HG03378 (cell line): ENCODE measurements around the gene SIK3.

Experiments used
- ATAC-seq: cut with Tn5 transposase; IDR thresholded peaks from one replicate; pipeline ENCODE4 v1.9.1; 2021; ENCODE audit warnings: mild to moderate bottlenecking, moderate library complexity; ENCODE audit not compliant: unreplicated experiment

The SIK3 gene

DNA sequence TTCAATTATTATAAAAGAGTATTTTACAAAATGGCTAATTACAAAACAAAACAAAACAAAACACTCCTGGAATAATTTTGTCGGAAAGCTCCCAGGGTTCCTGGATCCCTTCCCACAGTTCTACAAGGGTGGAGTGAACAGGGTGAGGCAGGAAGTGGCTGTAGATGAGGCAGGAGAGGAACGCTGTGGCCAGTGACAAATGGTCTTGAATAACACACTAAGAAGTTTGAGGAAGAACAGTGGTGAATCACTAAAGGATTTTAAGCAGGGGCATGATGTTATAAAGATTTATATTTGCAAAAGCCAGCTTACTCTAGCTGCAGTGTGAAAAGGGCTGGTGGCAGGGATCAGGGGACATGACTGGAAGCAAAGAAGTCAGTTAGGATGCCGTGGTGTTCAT lies 227.0 kb downstream of the SIK3 start:
- no peak for ATAC-seq

DNA sequence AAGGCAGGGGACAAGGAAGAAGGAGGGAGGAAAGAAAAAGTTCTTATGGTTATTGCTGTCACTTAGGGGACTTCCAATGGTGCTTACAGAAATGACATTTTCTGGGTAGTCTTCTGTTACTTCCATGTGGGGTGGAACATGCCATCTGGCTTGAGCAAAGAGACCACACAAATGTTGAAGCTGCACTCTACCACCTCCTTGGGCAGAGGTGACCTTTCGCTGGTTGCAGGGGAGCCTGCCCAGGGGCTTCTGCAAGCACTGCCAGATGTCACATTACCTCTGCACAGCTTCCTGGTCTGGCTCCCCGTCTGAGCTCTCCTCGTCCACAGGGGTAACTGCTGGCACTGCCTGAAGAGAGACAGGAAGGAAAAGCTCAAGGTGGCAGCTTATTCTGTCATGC lies 228.2 kb downstream of the SIK3 start:
- no peak for ATAC-seq

DNA sequence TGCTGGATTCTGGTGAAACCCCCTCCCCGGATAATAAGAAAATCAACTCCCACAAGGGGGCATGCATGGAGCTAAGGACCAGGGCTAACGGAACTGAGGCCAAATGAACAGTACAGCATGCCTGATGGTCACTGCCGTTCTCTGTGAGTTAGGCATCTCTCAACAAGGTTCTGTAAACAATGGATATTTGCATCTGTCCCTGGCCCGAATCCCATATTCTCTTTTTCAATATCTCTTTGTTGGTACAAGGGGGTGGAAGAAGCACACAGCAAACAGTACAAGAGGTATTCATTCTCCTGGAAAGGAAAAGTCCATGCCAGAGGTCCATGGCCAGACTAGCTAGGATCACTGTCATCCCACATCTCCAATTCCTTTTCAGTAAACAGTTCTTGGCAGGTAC lies 228.6 kb downstream of the SIK3 start:
- ATAC-seq = no peak

DNA sequence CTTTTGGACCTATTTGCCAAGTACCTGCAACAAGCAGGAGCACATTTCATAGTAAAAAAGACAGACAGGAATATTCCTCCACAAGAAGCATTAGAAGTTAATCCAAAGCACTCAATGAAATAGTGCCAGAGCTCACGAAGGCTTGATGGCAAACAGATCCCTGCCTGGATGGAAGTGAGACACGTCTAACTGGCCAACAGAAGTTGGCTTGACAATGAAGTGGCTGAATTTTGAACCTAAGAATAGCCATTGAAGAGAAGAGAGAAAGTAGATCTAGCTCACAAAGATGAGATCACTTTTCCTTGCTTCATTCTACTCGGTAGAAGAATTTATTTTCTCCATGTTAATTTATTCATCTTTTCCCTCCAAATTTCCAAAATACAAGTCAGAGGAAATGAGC lies 230.2 kb downstream of the SIK3 start:
- ATAC-seq = no peak

DNA sequence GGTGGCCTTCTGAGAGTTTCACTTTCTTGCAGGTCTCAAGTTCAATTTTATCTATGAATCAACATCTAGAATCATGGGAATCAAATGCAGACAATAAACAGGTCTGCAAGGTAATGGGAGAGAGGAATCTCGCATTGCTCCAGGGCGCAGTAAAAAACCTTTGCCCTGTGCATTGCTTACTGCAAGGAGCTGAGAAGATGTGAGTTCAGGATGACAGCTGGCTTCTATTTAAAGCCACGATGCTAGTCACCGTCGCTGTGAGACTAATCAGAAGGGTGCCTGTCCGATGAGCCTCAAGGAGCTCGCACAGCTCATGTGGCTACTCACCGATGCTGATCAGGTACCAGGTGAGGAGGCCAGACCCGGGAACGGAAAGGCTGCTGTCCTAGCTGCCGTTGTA lies 230.6 kb downstream of the SIK3 start:
- ATAC-seq = no peak

DNA sequence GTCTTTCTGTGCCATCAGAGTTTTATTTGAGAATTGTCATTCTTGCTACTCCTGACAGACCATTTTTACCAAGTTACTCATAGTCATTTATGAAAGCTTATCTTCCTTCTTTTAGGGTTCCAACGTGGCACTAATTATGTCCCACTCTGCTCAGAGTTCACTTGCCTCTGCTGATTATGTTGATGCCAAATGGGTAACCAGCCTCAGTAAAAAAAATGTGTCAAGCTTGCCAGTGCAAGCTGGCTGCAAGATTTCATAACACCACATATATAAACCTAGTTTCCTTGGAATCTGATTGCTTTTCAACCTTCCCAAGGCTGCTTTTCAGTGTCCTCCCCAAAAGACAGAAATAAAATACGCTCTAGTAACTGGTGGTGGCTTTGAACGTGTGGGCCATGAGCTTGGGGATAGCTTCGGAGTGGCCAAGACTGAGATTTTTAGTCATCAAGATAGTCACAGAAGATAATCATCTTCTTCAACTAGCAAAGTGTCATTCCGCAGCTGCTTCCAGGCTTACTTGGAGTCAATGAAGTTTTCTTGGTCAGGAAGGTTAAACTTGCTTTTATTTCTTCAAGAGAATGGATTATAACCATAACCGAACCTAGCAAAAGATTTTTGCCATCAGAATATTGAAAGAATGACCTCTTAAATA lies 231.3 kb downstream of the SIK3 start:
- ATAC-seq = no peak

DNA sequence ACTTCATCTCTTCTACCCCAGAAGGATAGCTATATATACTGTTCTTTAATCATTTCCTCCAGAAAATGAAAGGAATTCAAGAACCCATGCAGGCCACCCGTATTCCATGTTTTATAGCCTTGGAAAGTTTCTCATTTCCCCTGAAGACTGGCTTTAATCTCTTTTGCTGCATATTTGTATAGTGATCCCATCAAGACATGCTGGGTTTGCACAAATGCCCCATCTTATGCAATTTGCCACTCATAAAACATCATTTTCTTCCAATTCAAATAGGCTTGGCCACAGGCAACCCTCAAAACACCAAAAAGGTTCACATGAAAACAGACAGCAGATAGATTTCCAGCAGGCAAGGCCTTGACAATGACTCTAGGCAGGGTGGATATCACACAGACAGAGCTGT lies 232.5 kb downstream of the SIK3 start:
- ATAC-seq = no peak

DNA sequence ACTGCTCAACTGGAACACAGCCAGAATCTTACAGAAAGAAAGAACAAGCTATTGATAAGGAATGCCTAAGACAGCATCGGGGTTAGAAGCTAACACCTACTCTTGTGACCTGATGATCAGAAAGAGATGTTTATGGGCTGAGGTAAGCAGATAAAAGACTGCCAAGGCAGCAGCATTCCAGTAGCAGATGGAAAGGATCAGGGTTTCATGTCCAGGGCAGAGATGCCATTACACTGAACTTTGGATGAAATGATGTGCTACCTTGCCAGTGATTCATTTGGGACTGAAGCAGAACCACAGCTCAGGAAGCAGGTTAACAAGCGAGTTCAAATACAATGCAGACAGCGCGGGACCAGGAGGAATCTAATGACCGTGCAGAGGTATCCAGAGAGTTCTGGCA lies 233.7 kb downstream of the SIK3 start:
- no peak for ATAC-seq

DNA sequence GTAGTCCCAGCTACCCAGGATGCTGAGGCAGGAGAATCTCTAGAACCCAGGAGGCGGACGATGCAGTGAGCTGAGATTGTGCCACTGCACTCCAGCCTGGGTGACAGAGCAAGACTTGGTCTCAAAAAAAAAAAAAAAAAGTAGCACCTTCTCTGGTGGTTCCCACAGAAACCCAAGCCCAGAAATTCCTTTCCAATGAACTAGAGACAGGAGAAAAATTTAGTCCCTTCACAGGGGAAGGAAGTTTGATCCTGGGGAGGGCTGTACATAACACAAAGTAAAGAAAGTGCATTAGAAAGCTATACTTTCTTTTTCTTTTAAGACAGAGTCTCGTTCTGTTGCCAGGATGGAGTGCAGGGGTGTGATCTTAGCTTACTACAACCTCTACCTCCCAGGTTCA lies 235.3 kb downstream of the SIK3 start:
- no peak for ATAC-seq

DNA sequence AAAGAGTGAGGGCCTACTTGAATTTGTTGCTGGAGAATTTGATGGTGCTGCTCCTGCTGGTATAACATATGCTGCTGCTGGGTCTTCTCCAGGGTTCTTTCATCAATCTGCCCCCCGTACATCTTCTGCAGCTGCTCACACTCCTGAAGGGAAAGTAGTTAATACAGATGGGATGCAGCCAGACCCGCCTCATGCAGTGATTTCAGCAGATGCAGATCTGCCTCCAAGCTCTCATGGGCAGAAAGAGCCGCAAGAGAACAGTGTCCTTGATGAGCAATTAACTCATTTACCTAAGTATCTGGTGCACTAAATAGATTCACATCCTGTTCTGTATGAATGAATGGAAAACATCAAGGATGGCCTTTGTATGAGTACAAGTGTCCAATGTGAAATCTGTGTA lies 236.0 kb downstream of the SIK3 start:
- ATAC-seq = no peak

DNA sequence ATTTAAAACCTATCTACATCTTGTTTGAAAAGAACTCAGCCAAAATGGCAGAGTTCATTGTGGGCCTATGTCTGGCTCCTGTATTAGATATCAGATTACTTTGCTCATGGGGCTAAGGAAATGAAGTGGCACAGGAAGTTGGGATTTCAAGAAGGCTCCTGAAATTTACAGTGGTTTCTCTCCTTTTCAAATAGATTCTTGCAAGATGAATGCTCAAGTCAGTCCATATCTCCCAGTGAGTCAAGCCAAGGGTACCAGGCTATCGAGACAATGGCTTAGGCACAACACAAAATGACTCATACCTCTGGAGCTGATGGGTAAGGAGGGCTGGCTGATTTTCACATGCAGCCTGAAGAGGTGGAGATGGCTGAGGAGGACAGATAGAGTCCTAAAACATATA lies 236.7 kb downstream of the SIK3 start:
- ATAC-seq = no peak

DNA sequence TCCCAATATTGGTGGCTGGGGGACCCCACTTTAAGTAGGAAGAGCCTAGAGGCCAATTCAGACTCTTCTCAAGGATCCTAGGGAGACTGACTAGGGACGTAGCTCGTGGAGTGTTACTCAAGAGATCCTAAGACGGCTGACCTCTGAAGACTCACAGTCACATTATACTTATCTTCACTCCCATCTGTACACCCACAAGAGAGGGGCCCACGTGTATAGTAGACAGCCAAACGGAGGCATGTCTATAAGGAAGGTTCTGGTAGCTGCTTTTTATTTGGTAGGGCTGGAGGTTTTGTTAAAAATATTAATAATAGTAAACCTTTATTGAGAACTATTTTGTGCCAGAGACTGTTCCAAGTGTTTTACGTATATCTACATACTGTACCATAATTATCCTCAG lies 237.9 kb downstream of the SIK3 start:
- no peak for ATAC-seq

DNA sequence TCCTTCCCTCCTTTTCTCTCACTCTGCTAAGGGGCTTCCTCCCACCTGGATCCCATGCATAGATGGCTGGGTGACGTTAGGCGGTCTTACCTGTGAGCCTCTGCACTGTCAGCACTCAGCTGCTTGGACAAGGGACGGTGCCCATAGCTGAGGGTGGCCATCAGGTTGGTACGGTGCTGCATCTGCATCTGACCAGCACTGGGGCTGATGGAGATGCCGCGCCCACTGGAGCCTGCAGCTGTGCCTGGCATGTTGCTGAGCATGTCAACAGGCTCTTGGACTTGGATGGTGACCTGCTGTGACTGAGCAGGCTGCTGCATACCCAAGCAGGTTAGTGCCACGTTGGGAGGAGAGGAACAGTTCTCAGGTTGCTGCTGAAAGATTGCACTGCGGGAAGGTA lies 239.1 kb downstream of the SIK3 start:
- no peak for ATAC-seq

DNA sequence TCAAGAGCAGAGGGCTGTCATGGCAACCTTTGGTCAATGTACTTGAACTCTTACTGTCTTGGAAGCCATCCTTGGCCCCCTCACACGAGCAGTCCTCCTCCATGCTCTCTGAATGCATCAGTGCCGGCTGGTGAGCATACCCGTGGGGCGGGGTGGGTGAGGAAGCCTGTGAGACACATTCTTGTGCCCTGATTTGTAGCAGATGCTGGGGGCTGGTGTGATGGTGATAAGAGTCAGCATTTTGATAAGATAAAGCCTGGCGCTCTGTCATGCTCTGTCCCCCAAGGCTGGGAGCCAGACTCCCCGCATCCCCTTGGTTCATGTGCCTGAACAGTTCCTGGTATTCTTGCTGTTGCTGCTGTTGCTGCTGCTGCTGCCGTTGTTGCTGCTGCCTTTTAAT lies 240.3 kb downstream of the SIK3 start:
- ATAC-seq = no peak

DNA sequence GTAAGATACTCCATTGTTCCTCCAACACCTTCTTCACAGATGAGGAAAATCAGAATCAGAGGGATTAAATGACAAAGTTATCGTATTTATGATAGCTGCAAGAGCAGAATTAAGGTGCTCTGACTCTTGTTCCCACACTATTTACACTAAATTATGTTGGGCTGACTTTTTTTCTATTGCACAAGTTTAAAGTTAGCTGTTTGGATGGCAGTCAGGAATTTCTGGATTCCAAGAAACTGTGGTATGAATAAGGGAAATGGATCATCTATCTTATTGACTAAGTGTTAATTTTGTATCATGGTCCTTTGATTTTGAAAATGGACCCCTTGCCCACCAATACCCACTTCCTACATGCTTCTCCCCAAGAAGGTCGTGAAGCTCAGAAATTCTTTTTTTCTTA lies 240.9 kb downstream of the SIK3 start:
- no peak for ATAC-seq

DNA sequence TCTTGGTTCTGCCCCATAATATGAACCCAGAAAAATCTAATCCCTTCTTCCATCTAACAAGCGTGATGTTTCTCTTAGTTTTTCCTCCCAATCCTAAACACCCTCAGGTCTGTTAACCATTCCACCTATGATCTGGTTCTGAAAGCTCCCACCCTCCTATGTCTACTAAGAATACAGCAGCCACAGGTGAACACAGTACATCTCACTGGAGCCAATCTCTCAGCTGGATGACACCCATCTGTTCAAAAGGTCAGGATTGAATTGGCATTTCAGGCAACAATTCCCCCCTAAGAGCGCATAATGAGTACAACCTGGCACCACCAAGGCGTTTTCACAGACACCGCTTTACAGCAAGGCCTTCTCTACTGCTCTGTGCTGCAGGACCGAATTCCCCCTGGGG lies 241.8 kb downstream of the SIK3 start:
- ATAC-seq = no peak

DNA sequence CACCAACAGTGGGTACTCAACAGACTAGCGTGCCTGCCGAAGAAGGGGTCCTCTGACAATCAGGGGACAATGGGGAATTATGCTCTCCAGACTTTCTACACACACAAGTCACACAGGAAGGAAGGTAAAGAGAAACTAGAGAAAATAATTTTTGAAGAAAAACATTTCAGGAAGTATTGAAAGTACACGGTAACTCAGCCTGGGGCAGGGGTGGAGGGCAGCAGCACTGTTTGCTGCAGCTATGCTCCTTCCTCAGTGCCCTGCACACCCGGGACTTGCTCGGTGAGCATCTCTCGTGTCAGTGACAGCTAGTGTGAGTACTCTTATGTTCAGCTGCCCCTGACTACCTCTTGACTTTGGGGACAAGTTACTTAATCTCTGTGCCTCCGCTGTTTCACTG lies 242.8 kb downstream of the SIK3 start:
- no peak for ATAC-seq

DNA sequence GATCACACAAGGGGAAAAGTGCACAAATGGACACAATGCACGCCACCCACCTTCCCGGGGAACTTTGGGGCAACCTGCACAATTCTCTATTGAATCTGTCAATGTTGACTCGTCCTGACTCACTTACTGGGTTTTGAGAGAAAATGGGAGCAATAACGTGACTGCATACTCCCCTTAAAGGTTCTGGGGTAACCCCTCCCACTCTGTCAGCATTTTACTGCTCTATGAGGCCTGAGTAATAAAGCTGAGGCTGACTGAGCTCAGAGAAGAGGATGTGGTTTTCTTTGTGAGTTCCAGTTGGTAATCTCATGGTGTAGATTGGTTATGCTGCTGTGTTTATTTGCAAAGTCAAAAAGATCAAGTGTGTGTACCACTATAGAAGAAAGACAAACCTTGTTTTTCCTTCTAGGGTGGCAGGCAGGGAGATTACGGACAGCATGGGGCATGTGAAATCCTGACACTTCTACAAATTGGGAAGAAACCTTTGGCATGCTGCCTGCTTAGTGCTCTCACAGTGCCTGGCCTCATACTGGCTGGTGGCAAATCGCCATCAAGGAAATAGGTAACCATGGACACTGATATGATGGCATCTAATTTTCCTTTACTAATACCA lies 244.7 kb downstream of the SIK3 start:
- peak; percentile 92 for ATAC-seq

DNA sequence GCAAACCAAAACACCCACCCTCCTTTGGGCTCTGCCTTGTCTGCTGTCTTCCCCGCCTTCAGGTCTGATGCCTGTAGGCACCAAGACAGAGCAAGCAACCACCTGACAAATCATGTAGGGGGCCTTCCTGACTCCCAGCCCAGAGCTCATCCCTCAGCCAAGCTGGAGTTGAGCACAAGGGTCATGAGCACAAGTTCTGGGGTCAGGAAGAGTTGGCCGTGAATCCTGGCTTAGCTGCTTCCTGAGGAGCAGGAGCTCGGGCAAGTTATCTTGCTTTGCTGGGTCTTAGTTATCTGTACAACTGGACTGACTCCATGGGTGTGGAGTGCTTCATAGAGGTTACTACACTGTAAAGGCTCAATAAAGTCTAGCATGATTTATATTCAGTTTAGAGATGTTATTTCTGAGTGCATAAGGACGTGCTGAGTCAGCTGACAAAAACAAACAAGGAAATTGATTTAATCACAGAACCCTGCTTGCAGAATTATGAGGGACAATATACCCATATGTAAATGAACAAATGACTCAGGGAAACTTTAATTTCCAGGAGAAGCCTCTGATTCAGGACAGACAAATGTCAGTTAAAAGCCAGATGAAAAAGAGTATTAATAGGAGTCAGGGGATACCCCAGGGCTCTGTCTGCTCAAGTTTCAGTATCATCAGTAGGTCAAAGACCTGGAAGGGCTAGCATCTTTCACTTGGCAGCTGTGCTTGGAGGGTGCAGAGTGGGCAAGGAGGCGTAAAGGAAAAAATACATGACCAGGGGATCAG lies 245.8 kb downstream of the SIK3 start:
- no peak for ATAC-seq

DNA sequence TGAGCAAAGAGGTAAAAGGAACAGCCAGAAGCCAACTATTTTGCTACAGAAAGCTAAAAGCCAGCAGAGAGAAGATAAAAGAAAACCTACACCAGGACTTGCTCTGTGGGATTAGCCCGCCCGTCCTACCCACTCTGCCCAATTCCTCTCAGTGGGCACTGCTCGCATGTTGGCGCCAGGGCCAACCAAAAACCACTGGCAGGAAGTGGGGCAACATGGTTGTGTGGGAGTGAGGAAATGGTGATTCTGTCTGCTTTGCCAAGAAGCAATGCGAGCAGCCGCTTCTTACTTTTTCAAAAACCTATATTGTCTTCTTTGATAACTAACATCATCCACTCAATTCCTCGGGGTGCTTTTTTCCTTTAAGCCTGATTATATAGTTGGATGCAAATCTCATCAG lies 246.6 kb downstream of the SIK3 start:
- no peak for ATAC-seq

DNA sequence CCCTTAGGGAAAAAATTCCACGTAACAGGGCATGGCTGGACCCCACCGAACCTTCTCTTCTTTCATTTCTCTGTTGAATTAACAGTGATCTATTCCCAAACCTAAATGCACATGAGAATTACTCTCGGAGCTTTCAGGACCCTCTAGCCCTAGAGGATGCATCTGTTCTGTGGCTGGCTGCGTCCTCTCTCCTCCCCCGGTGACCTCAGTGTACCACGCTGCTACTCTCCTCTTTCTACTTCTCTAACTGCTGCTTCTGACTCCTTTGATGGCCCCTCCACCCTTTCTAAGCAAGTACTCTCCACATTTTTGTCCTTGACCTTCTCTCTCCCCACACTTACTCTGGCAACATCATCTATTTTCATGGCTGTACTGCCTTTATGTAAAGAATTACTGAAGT lies 248.7 kb downstream of the SIK3 start:
- no peak for ATAC-seq

DNA sequence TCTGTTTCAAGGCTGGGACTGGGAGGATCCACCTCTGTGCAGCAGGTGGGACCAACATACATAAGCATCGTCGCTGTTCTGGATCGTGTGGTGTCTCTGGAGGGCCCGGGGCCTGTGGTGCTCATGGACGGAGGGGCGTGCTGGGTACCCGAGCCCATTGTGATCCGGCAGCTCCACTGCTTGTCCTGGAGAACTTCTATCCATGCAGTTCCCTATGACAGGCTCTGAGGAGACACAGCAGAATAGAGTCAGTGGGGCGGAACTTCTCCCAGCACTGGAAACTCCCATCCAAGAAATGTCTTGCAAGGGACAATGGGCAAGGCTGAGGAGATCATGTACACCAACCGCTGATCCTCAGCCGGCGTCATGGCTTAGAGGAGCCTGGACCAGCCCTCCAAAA lies 249.2 kb downstream of the SIK3 start:
- ATAC-seq = no peak
